ENCODE results near the gene ORC3. TPM values are rescaled to one million over a fixed set of nuclear protein-coding genes. Genes with fewer than 3 reads are reported as not detected.

The ORC3 gene
- total RNA-seq, 1 experiment from 2014 or later, result 52.9 TPM

- H2BK5ac ChIP-seq (ENCODE audit: insufficient read length, low read length), result no peak overlapping the region
- H3T11ph ChIP-seq (ENCODE audit: low read length), result no peak overlapping the region
- H3K27ac Mint-ChIP-seq, result no peak overlapping the region
- H3K9me3 Mint-ChIP-seq, result peaks cover 11 to 13% of the 10 kb centered on the region in 2 experiments; a peak in 2 of 5 replicates
- H2AK5ac ChIP-seq (ENCODE audit: insufficient read length, low read length), result no peak overlapping the region
- H3K27ac ChIP-seq (ENCODE audit: insufficient read length, low read depth, low read length), result no peak overlapping the region
- no peak overlapping the region for H4K91ac ChIP-seq (ENCODE audit: insufficient read length, low read depth, low read length)
- no peak overlapping the region for H3K23ac ChIP-seq (ENCODE audit: insufficient read length, low read depth, low read length)
- H3K4me1 Mint-ChIP-seq, result no peaks in the 10 kb centered on the region
- no peak overlapping the region for H2BK15ac ChIP-seq (ENCODE audit: low read depth, low read length)
- no peak overlapping the region for H3K4me3 Mint-ChIP-seq
- H2BK120ac ChIP-seq (ENCODE audit: low read depth, low read length, poor library complexity, severe bottlenecking), result no peak overlapping the region
- no peaks in the 10 kb centered on the region for H3K23me2 ChIP-seq (ENCODE audit: insufficient read length, low read depth, low read length, poor library complexity, severe bottlenecking)
- no peak overlapping the region for H3K56ac ChIP-seq (ENCODE audit: insufficient read length, low read depth, low read length)
- no peaks in the 10 kb centered on the region for H3K9me3 ChIP-seq (ENCODE audit: control insufficient read depth, low read depth, low read length)
- no peaks in the 10 kb centered on the region for H4K20me1 ChIP-seq (ENCODE audit: control insufficient read depth, insufficient read depth, insufficient read length)
- H3K27me3 ChIP-seq (ENCODE audit: insufficient read depth, low read length), result no peaks in the 10 kb centered on the region
- no peak overlapping the region for H4K5ac ChIP-seq (ENCODE audit: insufficient read length, low read depth, low read length)
- DNase-seq, result no peak
- no CpG with 5 or more reads among the region's 1 CpG for WGBS (ENCODE audit: extremely low coverage, insufficient read length, low lambda C conversion rate)
- H3K27me3 Mint-ChIP-seq (ENCODE audit: low read depth), result no peaks in the 10 kb centered on the region
- H3K79me2 ChIP-seq (ENCODE audit: insufficient read depth, low read length), result no peaks in the 10 kb centered on the region
- no peak overlapping the region for H3K9ac ChIP-seq (ENCODE audit: extremely low read depth, insufficient read length, low read length)
- H2BK12ac ChIP-seq (ENCODE audit: insufficient read length, low read depth, low read length), result no peak overlapping the region
- TF ChIP-seq CTCF (conservative IDR thresholded peaks at IDR 0.05), result no peak
- H3K14ac ChIP-seq (ENCODE audit: insufficient read depth, low read length), result no peak overlapping the region
- H3K4me2 ChIP-seq (ENCODE audit: insufficient read depth, insufficient read length, low read length), result no peak overlapping the region
- no peaks in the 10 kb centered on the region for H3K4me1 ChIP-seq (ENCODE audit: insufficient read depth, low read length)
- H3K18ac ChIP-seq (ENCODE audit: insufficient read length, low read depth, low read length), result no peak overlapping the region
- H2AFZ ChIP-seq (ENCODE audit: low read length), result no peak overlapping the region
- no peak overlapping the region for H2BK20ac ChIP-seq (ENCODE audit: low read depth, low read length, poor library complexity, severe bottlenecking)
- H4K8ac ChIP-seq (replicated peaks; ENCODE audit: insufficient read length, low read depth, low read length), result no peak overlapping the region
- peaks cover 40 to 69% (median 53%) of the 10 kb centered on the region in 3 experiments for H3K36me3 Mint-ChIP-seq (ENCODE audit: insufficient read depth in 1 of 3, low read depth in 3 of 3)
- no peaks in the 10 kb centered on the region for H3K79me1 ChIP-seq (ENCODE audit: insufficient read depth, low read depth, low read length, poor library complexity, severe bottlenecking)
- H3K4ac ChIP-seq (ENCODE audit: low read depth, low read length), result no peak overlapping the region
These were observed 48.9 kb upstream of the ORC3 start for GRCh38 chr6:87541041-87541440.
